ENCODE measurements around the gene TACC3. TPM values are rescaled to one million over a fixed set of nuclear protein-coding genes. Genes with fewer than 3 reads are reported as not detected.

Gene TACC3
- total and polyA plus RNA-seq, 2 experiments from 2014 or later: 9.7 to 18.2 TPM

GRCh38 chr4:1775731-1776500 lies 54.6 kb downstream of the TACC3 start:
- peak; percentile 48 for DNase-seq
- in situ Hi-C loops (cut with MboI): no loop called here
- TF ChIP-seq EZH2 (IDR thresholded peaks at IDR 0.05; ENCODE audit: insufficient read depth, poor library complexity, severe bottlenecking): no peak
- no peak for TF ChIP-seq EZH2phosphoT487 (IDR thresholded peaks at IDR 0.05; ENCODE audit: insufficient read depth, low read depth)

GRCh38 chr4:1776521-1777161 lies 55.3 kb downstream of the TACC3 start:
- Histone ChIP-seq H3F3A (ENCODE audit: insufficient read depth) (no peaks in the 10 kb centered on the region), H4K20me1 (ENCODE audit: insufficient read depth) (no peaks in the 10 kb centered on the region), H3K4me2 (ENCODE audit: unreplicated experiment) (no peak overlapping the region), H2AFZ (no peak overlapping the region), H3K27ac (no peak overlapping the region), H3K27me3 (replicated peaks; ENCODE audit: insufficient read depth) (no peaks in the 10 kb centered on the region), H3K9ac (no peak overlapping the region), H3K4me1 (ENCODE audit: insufficient read depth) (no peaks in the 10 kb centered on the region), H3K9me2 (ENCODE audit: insufficient read depth) (no peaks in the 10 kb centered on the region), H3K9me3 (ENCODE audit: low read depth) (no peaks in the 10 kb centered on the region), H3K36me3 (ENCODE audit: low read depth) (no peaks in the 10 kb centered on the region), H3K79me2 (ENCODE audit: insufficient read depth) (no peaks in the 10 kb centered on the region), H3K4me3 (no peak overlapping the region)
- 85 to 88% methylated on average over 23 to 24 of the region's 24 CpGs for WGBS, 2 experiments (ENCODE audit: low coverage in 1 of 2, low lambda C conversion rate in 2 of 2, missing lambda C conversion rate in 2 of 2)
- TF ChIP-seq EZH2phosphoT487 (IDR thresholded peaks at IDR 0.05; ENCODE audit: insufficient read depth, low read depth) (no peak), EZH2 (IDR thresholded peaks at IDR 0.05; ENCODE audit: insufficient read depth, poor library complexity, severe bottlenecking) (no peak)
- DNase-seq: no peak
- in situ Hi-C loops (cut with MboI): no loop called here

More at GRCh38 chr4:1775731-1776500, 54.6 kb downstream of the TACC3 start:
- WGBS, 2 experiments (ENCODE audit: low coverage in 1 of 2, low lambda C conversion rate in 2 of 2, missing lambda C conversion rate in 2 of 2): 82 to 85% methylated on average over 23 of the region's 23 CpGs
- Histone ChIP-seq H3K36me3 (ENCODE audit: low read depth) (no peaks in the 10 kb centered on the region), H3K27ac (no peak overlapping the region), H3K9me3 (ENCODE audit: low read depth) (no peaks in the 10 kb centered on the region), H2AFZ (no peak overlapping the region), H3K4me3 (no peak overlapping the region), H3K79me2 (ENCODE audit: insufficient read depth) (no peaks in the 10 kb centered on the region), H3K27me3 (replicated peaks; ENCODE audit: insufficient read depth) (no peaks in the 10 kb centered on the region), H4K20me1 (ENCODE audit: insufficient read depth) (no peaks in the 10 kb centered on the region), H3K4me1 (ENCODE audit: insufficient read depth) (no peaks in the 10 kb centered on the region), H3F3A (ENCODE audit: insufficient read depth) (no peaks in the 10 kb centered on the region), H3K9ac (no peak overlapping the region), H3K9me2 (ENCODE audit: insufficient read depth) (no peaks in the 10 kb centered on the region), H3K4me2 (ENCODE audit: unreplicated experiment) (no peak overlapping the region)

GRCh38 chr4:1777822-1778641 lies 56.7 kb downstream of the TACC3 start:
- H2AFZ ChIP-seq: no peak overlapping the region
- no peak overlapping the region for H3K9ac ChIP-seq
- no peak overlapping the region for H3K27ac ChIP-seq
- in situ Hi-C loops (cut with MboI): no loop called here
- DNase-seq: peak; percentile 35
- H3K4me1 ChIP-seq (ENCODE audit: insufficient read depth): no peaks in the 10 kb centered on the region
- no peaks in the 10 kb centered on the region for H3K9me2 ChIP-seq (ENCODE audit: insufficient read depth)
- H4K20me1 ChIP-seq (ENCODE audit: insufficient read depth): no peaks in the 10 kb centered on the region
- H3K4me3 ChIP-seq: no peak overlapping the region
- no peaks in the 10 kb centered on the region for H3K9me3 ChIP-seq (ENCODE audit: low read depth)
- no peaks in the 10 kb centered on the region for H3K36me3 ChIP-seq (ENCODE audit: low read depth)
- no peaks in the 10 kb centered on the region for H3F3A ChIP-seq (ENCODE audit: insufficient read depth)
- WGBS, 2 experiments (ENCODE audit: low coverage in 1 of 2, low lambda C conversion rate in 2 of 2, missing lambda C conversion rate in 2 of 2): 38 to 65% methylated on average over 9 to 26 of the region's 27 CpGs
- no peak for TF ChIP-seq EZH2 (IDR thresholded peaks at IDR 0.05; ENCODE audit: insufficient read depth, poor library complexity, severe bottlenecking)
- H3K79me2 ChIP-seq (ENCODE audit: insufficient read depth): no peaks in the 10 kb centered on the region
- H3K27me3 ChIP-seq (replicated peaks; ENCODE audit: insufficient read depth): no peaks in the 10 kb centered on the region
- no peak overlapping the region for H3K4me2 ChIP-seq (ENCODE audit: unreplicated experiment)

- H3K9me2 ChIP-seq (ENCODE audit: insufficient read depth): no peaks in the 10 kb centered on the region
- H3K27ac ChIP-seq: no peak overlapping the region
- H2AFZ ChIP-seq: no peak overlapping the region
- H4K20me1 ChIP-seq (ENCODE audit: insufficient read depth): no peaks in the 10 kb centered on the region
- no peak overlapping the region for H3K4me2 ChIP-seq (ENCODE audit: unreplicated experiment)
- no peaks in the 10 kb centered on the region for H3F3A ChIP-seq (ENCODE audit: insufficient read depth)
- no peak overlapping the region for H3K9ac ChIP-seq
- H3K79me2 ChIP-seq (ENCODE audit: insufficient read depth): no peaks in the 10 kb centered on the region
- H3K36me3 ChIP-seq (ENCODE audit: low read depth): no peaks in the 10 kb centered on the region
- no peaks in the 10 kb centered on the region for H3K9me3 ChIP-seq (ENCODE audit: low read depth)
- no peak overlapping the region for H3K4me3 ChIP-seq
- 67 to 77% methylated on average over 16 to 18 of the region's 18 CpGs for WGBS, 2 experiments (ENCODE audit: low coverage in 1 of 2, low lambda C conversion rate in 2 of 2, missing lambda C conversion rate in 2 of 2)
- TF ChIP-seq EZH2 (IDR thresholded peaks at IDR 0.05; ENCODE audit: insufficient read depth, poor library complexity, severe bottlenecking) (no peak), EZH2phosphoT487 (IDR thresholded peaks at IDR 0.05; ENCODE audit: insufficient read depth, low read depth) (no peak)
- H3K27me3 ChIP-seq (replicated peaks; ENCODE audit: insufficient read depth): no peaks in the 10 kb centered on the region
- in situ Hi-C loops (cut with MboI): no loop called here
- no peak for DNase-seq
- no peaks in the 10 kb centered on the region for H3K4me1 ChIP-seq (ENCODE audit: insufficient read depth)
These were observed 57.5 kb downstream of the TACC3 start for GRCh38 chr4:1778642-1779392.

Data from GM23248 (cell line).